ENCODE measurements around the gene PPP1R14C.

The PPP1R14C gene

GRCh38 chr6:150220634-150221551 lies 78.0 kb downstream of the PPP1R14C start:
- DNase-seq (ENCODE audit: low read depth in 2 of 2) = no peak

- no peak for DNase-seq (ENCODE audit: low read depth in 2 of 2)
Observed at GRCh38 chr6:150224820-150225219, 82.0 kb downstream of the PPP1R14C start.

GRCh38 chr6:150227281-150227680 lies 84.4 kb downstream of the PPP1R14C start:
- DNase-seq (ENCODE audit: low read depth in 2 of 2) = no peak

- DNase-seq (ENCODE audit: low read depth in 2 of 2) = no peak
Observed at GRCh38 chr6:150228072-150228733, 85.4 kb downstream of the PPP1R14C start.

GRCh38 chr6:150229436-150230163 lies 86.8 kb downstream of the PPP1R14C start:
- DNase-seq (ENCODE audit: low read depth in 2 of 2) = no peak

GRCh38 chr6:150230164-150230561 lies 87.3 kb downstream of the PPP1R14C start:
- no peak for DNase-seq (ENCODE audit: low read depth in 2 of 2)

- no peak for DNase-seq (ENCODE audit: low read depth in 2 of 2)
Observed at GRCh38 chr6:150230832-150231524, 88.1 kb downstream of the PPP1R14C start.

- no peak for DNase-seq (ENCODE audit: low read depth in 2 of 2)
Observed at GRCh38 chr6:150231525-150231850, 88.6 kb downstream of the PPP1R14C start.

GRCh38 chr6:150233843-150234269 lies 91.0 kb downstream of the PPP1R14C start:
- no peak for DNase-seq (ENCODE audit: low read depth in 2 of 2)

- no peak for DNase-seq (ENCODE audit: low read depth in 2 of 2)
Observed at GRCh38 chr6:150235218-150235617, 92.4 kb downstream of the PPP1R14C start.

GRCh38 chr6:150236114-150236513 lies 93.3 kb downstream of the PPP1R14C start:
- DNase-seq (ENCODE audit: low read depth in 2 of 2) = no peak

- DNase-seq (ENCODE audit: low read depth in 2 of 2) = no peak
Observed at GRCh38 chr6:150236544-150236943, 93.7 kb downstream of the PPP1R14C start.

GRCh38 chr6:150237626-150238025 lies 94.8 kb downstream of the PPP1R14C start:
- DNase-seq (ENCODE audit: low read depth in 2 of 2) = no peak

GRCh38 chr6:150238336-150238741 lies 95.5 kb downstream of the PPP1R14C start:
- DNase-seq (ENCODE audit: low read depth in 2 of 2) = no peak

GRCh38 chr6:150238846-150239407 lies 96.1 kb downstream of the PPP1R14C start:
- no peak for DNase-seq (ENCODE audit: low read depth in 2 of 2)

- peak; percentile 39 to 41 for DNase-seq (ENCODE audit: low read depth in 2 of 2)
Observed at GRCh38 chr6:150241756-150242155, 98.9 kb downstream of the PPP1R14C start.

- DNase-seq (ENCODE audit: low read depth in 2 of 2) = no peak
Observed at GRCh38 chr6:150243620-150244314, 100.9 kb downstream of the PPP1R14C start.

GRCh38 chr6:150245148-150245935 lies 102.5 kb downstream of the PPP1R14C start:
- no peak for DNase-seq (ENCODE audit: low read depth in 2 of 2)

GRCh38 chr6:150247803-150248202 lies 105.0 kb downstream of the PPP1R14C start:
- no peak for DNase-seq (ENCODE audit: low read depth in 2 of 2)

- DNase-seq (ENCODE audit: low read depth in 2 of 2) = no peak
Observed at GRCh38 chr6:150248300-150248699, 105.5 kb downstream of the PPP1R14C start.

Measured in stimulated activated CD8-positive, alpha-beta memory T cell treated with anti-CD3 and anti-CD28 coated beads, Interleukin-15, amount 100 ng/mL, for 48 hours (primary cell).